ENCODE measurements around the gene TMEM255B.

The TMEM255B gene

GRCh38 chr13:113846636-113847318 is 87.8 kb downstream of the TMEM255B start:
- ChIA-PET POLR2A (no interaction called here), CTCF (no interaction called here)
- TF ChIP-seq, protein P1, sequence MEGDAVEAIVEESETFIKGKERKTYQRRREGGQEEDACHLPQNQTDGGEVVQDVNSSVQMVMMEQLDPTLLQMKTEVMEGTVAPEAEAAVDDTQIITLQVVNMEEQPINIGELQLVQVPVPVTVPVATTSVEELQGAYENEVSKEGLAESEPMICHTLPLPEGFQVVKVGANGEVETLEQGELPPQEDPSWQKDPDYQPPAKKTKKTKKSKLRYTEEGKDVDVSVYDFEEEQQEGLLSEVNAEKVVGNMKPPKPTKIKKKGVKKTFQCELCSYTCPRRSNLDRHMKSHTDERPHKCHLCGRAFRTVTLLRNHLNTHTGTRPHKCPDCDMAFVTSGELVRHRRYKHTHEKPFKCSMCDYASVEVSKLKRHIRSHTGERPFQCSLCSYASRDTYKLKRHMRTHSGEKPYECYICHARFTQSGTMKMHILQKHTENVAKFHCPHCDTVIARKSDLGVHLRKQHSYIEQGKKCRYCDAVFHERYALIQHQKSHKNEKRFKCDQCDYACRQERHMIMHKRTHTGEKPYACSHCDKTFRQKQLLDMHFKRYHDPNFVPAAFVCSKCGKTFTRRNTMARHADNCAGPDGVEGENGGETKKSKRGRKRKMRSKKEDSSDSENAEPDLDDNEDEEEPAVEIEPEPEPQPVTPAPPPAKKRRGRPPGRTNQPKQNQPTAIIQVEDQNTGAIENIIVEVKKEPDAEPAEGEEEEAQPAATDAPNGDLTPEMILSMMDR (IDR thresholded peaks at IDR 0.05; ENCODE audit: control extremely low read depth, extremely low read depth, low read depth, missing control alignments) = no peak
- no peak for DNase-seq (ENCODE audit: extremely low spot score)

DNA sequence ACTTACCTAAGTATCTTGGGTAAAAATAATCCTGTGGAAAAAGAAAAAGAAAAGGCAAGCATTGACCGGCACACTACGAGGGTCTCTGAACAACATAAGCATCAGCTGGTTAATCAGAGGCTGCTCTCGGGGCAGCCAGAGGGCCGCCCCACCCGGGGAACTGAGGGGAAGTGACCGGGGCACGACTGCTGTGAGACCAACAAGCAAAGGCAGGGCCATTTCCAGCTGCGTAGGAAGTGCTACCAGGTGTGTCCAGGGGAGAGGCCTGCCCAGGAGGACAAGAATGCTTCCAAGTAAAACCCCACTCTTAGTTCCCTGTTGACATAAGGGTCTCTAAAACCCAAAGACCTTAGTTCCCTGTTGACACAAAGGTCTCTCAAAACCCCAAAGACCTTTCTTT is 89.0 kb downstream of the TMEM255B start:
- TF ChIP-seq, protein P1 (IDR thresholded peaks at IDR 0.05; ENCODE audit: control extremely low read depth, extremely low read depth, low read depth, missing control alignments) = no peak
- no peak for DNase-seq (ENCODE audit: extremely low spot score)
- CTCF ChIA-PET = no interaction called here
- POLR2A ChIA-PET = no interaction called here

GRCh38 chr13:113848431-113849260 is 89.6 kb downstream of the TMEM255B start:
- TF ChIP-seq, protein P1 (IDR thresholded peaks at IDR 0.05; ENCODE audit: control extremely low read depth, extremely low read depth, low read depth, missing control alignments) = no peak
- DNase-seq (ENCODE audit: extremely low spot score) = no peak
- ChIA-PET POLR2A (no interaction called here), CTCF (interaction anchor here (1.7 kb wide), 1 partner anchor 9 kb away, joined by 6 read pairs; no protein-coding TSS in a partner anchor)

DNA sequence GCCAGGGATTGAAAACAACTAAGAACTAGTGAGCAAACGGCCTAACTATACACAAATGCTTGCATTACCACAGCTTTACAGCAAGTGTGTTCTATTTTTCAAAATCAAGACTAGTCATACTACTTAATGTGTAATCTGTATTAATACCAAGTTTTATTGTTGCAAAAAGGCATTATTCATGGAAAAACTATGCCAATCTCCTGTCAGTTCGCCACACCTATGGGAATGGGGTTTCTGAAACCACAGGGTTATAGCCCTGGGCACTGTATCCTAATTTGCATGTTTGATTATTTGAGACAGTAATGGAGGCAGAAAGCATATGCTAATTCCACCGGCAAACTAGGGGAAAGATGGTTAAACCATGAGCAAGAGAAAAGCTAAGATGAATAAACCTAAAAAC is 90.5 kb downstream of the TMEM255B start:
- ChIA-PET CTCF (interaction anchor here (1.7 kb wide), 1 partner anchor 10 kb away, joined by 6 read pairs; no protein-coding TSS in a partner anchor), POLR2A (no interaction called here)
- TF ChIP-seq, protein P1 (IDR thresholded peaks at IDR 0.05; ENCODE audit: control extremely low read depth, extremely low read depth, low read depth, missing control alignments) = no peak
- DNase-seq (ENCODE audit: extremely low spot score) = no peak

DNA sequence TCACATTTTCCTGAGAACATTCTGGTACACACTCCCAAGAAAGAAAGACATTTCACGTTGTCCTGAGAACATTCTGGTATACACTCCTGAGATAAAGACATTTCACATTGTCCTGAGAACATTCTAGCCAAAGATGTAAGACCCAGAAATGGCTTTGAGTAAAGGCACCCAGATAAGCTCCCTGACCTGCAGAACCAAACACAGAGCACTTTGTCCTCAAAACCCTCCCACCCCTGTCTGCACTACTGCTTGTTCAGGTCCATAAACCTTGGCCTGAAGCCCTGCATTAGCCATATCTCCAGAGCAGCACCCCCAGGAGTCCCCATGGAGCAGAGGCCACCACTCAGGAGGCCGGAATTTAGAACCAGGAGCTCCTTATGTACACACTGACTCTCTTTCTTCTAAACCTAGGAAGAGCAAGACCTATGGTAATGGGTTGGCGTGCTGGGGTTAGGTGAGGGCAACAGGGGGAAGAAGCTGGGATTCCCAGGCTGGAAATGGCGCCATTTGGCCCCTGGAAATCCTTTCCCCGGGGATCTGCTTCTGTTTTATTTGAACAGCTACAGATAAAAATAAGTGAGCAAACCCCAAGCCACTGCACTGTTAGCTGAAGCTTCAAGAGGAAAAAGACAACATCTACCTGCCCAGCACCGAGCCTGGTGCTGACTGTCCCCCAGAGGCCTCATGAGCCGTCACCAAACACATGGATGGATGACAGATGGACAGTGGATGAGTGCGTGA is 91.1 kb downstream of the TMEM255B start:
- ChIA-PET POLR2A (no interaction called here), CTCF (interaction anchor here (1.7 kb wide), 1 partner anchor 11 kb away, joined by 6 read pairs; no protein-coding TSS in a partner anchor)
- DNase-seq (ENCODE audit: extremely low spot score) = no peak
- TF ChIP-seq, protein P1 (IDR thresholded peaks at IDR 0.05; ENCODE audit: control extremely low read depth, extremely low read depth, low read depth, missing control alignments) = no peak
